Measurements from ENCODE around the gene ARFIP1. TPM values are rescaled to one million over a fixed set of nuclear protein-coding genes. Genes with fewer than 3 reads are reported as not detected.
A peak's percentile ranks its signal among the peaks of the same experiment; 100 is the strongest.

The ARFIP1 gene
- total and polyA plus RNA-seq, 2 of the 8 experiments (the other 6 are each of a cell fraction or from before 2014, with no cell fraction given) = 13.5 to 38.0 TPM

DNA sequence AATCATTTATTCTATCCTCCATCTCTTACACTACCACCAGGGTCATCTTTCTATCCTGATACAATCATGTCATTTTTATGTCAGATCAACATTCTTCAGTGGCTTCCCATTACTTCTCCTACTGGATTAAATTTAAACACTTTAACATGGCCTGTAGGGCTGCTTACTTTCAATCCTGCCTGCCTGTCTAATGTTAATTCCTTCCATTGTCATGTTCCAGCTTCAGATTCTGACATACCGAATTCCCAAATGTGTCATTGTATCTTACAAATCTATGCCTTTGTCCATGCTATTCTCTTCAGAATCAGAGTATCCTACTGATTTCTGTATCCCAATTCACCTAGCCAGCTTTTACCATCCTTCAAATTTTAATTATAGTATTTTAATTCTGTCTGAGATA is 106.4 kb downstream of the ARFIP1 start:
- no peaks in the 10 kb centered on the region for H3K27me3 ChIP-seq (replicated peaks in 1 of 4; ENCODE audit: control insufficient read depth in 3 of 4, extremely low read depth in 1 of 4, insufficient read depth in 3 of 4, low read length in 3 of 4)
- no peaks in the 10 kb centered on the region for H3K23me2 ChIP-seq (ENCODE audit: low read depth, low read length)
- no peak overlapping the region for H3K23ac ChIP-seq (ENCODE audit: insufficient read length)
- no peak overlapping the region for H4K8ac ChIP-seq (ENCODE audit: extremely low read depth, insufficient read depth, low read length)
- H4K5ac ChIP-seq (ENCODE audit: insufficient read length, low read depth, low read length) = no peak overlapping the region
- H2BK12ac ChIP-seq (ENCODE audit: low read depth, low read length) = no peak overlapping the region
- DNase-seq (ENCODE audit: low read depth in 1 of 2, low spot score in 2 of 2) (no peak), FAIRE-seq (peak; percentile 13)
- WGBS, 2 experiments (ENCODE audit: extremely low coverage in 1 of 2, insufficient coverage in 1 of 2, insufficient read length in 1 of 2, insufficient replicate concordance in 2 of 2, low coverage in 1 of 2, low lambda C conversion rate in 2 of 2, missing lambda C conversion rate in 1 of 2) = 71% methylated on average over 1 of the region's 1 CpG; no CpG with 5 or more reads in 1 of the 2 experiments
- H4K91ac ChIP-seq (replicated peaks; ENCODE audit: insufficient read length, low read length) = no peak overlapping the region
- H3K4me1 ChIP-seq (replicated peaks in 1 of 4; ENCODE audit: control insufficient read depth in 3 of 4, insufficient read depth in 4 of 4, low read length in 3 of 4) = peaks cover 0 to 6% (median 4%) of the 10 kb centered on the region in 4 experiments; a peak in 4 of 7 replicates
- no peak overlapping the region for H3K27ac ChIP-seq (ENCODE audit: low read depth, low read length)
- H4K20me1 ChIP-seq (replicated peaks in 1 of 2; ENCODE audit: control insufficient read depth in 1 of 2, insufficient read depth in 2 of 2, low read length in 2 of 2) = no peaks in the 10 kb centered on the region
- H3K4me2 ChIP-seq (ENCODE audit: insufficient read depth in 1 of 2, low read depth in 2 of 2, low read length in 2 of 2) = no peak overlapping the region
- no peaks in the 10 kb centered on the region for H3K79me1 ChIP-seq (ENCODE audit: low read depth, low read length)
- no peak overlapping the region for H2BK120ac ChIP-seq (replicated peaks; ENCODE audit: low read depth, low read length)
- no peaks in the 10 kb centered on the region for H3K9me3 ChIP-seq (ENCODE audit: insufficient read depth in 2 of 2, low read depth in 1 of 2, low read length in 1 of 2)
- no peak overlapping the region for H3K56ac ChIP-seq (replicated peaks; ENCODE audit: insufficient read length, low read depth, low read length)
- POLR2A ChIA-PET (ENCODE audit: partially characterized antibody) = interaction anchor here (1.1 to 1.6 kb wide), 2 partner anchors 10 to 50 kb away, joined by 3 to 7 read pairs; partner anchors contain the start of gene FHDC1
- CTCF ChIA-PET (ENCODE audit: partially characterized antibody) = interaction anchor here (0.9 to 1.7 kb wide), 5 partner anchors 9 to 42 kb away, joined by 3 to 5 read pairs (median 3); no protein-coding TSS in a partner anchor
- no peaks in the 10 kb centered on the region for H3K79me2 ChIP-seq (ENCODE audit: control insufficient read depth in 1 of 2, insufficient read depth in 2 of 2, low read length in 2 of 2)
- no peak overlapping the region for H3K4me3 ChIP-seq (ENCODE audit: extremely low read depth in 1 of 4, insufficient read depth in 2 of 4, low read depth in 3 of 4, low read length in 4 of 4)
- H3K9ac ChIP-seq (replicated peaks in 1 of 4; ENCODE audit: extremely low read depth in 1 of 4, low read depth in 3 of 4, low read length in 3 of 4) = no peak overlapping the region
- no peak overlapping the region for H3K18ac ChIP-seq (ENCODE audit: extremely low read depth, low read length)
- peaks cover 0 to 15% (median 2%) of the 10 kb centered on the region in 4 experiments; a peak in 2 of 8 replicates for H3K36me3 ChIP-seq (ENCODE audit: control insufficient read depth in 2 of 4, insufficient read depth in 4 of 4, low read length in 3 of 4)
- no peak overlapping the region for H2BK5ac ChIP-seq (ENCODE audit: low read depth, low read length)
- H2BK20ac ChIP-seq (ENCODE audit: low read length) = no peak overlapping the region
- H3K4ac ChIP-seq (replicated peaks; ENCODE audit: insufficient read length, low read depth, low read length) = no peak overlapping the region
- no peak overlapping the region for H2AK5ac ChIP-seq (ENCODE audit: low read depth, low read length)
- H3K14ac ChIP-seq (ENCODE audit: insufficient read length) = no peak overlapping the region
- H2AFZ ChIP-seq (ENCODE audit: low read length) = no peak overlapping the region
- H2BK15ac ChIP-seq (ENCODE audit: low read length) = no peak overlapping the region
- TF ChIP-seq JUND (IDR thresholded peaks at IDR 0.05; ENCODE audit: low read length) = no peak
- TF ChIP-seq, protein P1, sequence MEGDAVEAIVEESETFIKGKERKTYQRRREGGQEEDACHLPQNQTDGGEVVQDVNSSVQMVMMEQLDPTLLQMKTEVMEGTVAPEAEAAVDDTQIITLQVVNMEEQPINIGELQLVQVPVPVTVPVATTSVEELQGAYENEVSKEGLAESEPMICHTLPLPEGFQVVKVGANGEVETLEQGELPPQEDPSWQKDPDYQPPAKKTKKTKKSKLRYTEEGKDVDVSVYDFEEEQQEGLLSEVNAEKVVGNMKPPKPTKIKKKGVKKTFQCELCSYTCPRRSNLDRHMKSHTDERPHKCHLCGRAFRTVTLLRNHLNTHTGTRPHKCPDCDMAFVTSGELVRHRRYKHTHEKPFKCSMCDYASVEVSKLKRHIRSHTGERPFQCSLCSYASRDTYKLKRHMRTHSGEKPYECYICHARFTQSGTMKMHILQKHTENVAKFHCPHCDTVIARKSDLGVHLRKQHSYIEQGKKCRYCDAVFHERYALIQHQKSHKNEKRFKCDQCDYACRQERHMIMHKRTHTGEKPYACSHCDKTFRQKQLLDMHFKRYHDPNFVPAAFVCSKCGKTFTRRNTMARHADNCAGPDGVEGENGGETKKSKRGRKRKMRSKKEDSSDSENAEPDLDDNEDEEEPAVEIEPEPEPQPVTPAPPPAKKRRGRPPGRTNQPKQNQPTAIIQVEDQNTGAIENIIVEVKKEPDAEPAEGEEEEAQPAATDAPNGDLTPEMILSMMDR (IDR thresholded peaks at IDR 0.05; ENCODE audit: control extremely low read depth in 1 of 3, insufficient read depth in 1 of 3, low read depth in 1 of 3, low read length in 3 of 3) = no peak
- no peak for TF ChIP-seq GABPA (IDR thresholded peaks at IDR 0.05; ENCODE audit: borderline replicate concordance, insufficient read depth, low read length)
- TF ChIP-seq CHD2 (IDR thresholded peaks at IDR 0.05; ENCODE audit: low read length) = no peak
- no peak for TF ChIP-seq SP2 (IDR thresholded peaks at IDR 0.05; ENCODE audit: low read length)
- no peak for TF ChIP-seq KDM5A (IDR thresholded peaks at IDR 0.05; ENCODE audit: low read length)
- no peak for TF ChIP-seq BCL11A (IDR thresholded peaks at IDR 0.05; ENCODE audit: low read depth in 2 of 2, low read length in 2 of 2)
- TF ChIP-seq TAF7 (optimal IDR thresholded peaks at IDR 0.05; ENCODE audit: borderline replicate concordance, low read depth, low read length) = no peak
- no peak for TF ChIP-seq GTF2F1 (IDR thresholded peaks at IDR 0.05; ENCODE audit: borderline replicate concordance, low read depth, low read length)
- TF ChIP-seq, protein P2, sequence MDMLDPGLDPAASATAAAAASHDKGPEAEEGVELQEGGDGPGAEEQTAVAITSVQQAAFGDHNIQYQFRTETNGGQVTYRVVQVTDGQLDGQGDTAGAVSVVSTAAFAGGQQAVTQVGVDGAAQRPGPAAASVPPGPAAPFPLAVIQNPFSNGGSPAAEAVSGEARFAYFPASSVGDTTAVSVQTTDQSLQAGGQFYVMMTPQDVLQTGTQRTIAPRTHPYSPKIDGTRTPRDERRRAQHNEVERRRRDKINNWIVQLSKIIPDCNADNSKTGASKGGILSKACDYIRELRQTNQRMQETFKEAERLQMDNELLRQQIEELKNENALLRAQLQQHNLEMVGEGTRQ (IDR thresholded peaks at IDR 0.05; ENCODE audit: low read length) = no peak
